ENCODE data around the gene CCL17. TPM values are rescaled to one million over a fixed set of nuclear protein-coding genes. Genes with fewer than 3 reads are reported as not detected.

Gene CCL17
- total and polyA plus RNA-seq, 10 of the 15 experiments (the other 5 are each of a cell fraction or from before 2014, with no cell fraction given): 1.2 to 84.9 (median 34.2) TPM

GRCh38 chr16:57413301-57413730, 8.7 kb downstream of the CCL17 start (continued):
- no peak for TF ChIP-seq E4F1 (IDR thresholded peaks at IDR 0.05; ENCODE audit: borderline replicate concordance, partially characterized antibody)
- peak; percentile 43; the same call in 1 of the 3 replicates for TF ChIP-seq POU2F2 (IDR thresholded peaks at IDR 0.05; ENCODE audit: borderline replicate concordance, low read depth, low read length)
- TF ChIP-seq NR2C1 (IDR thresholded peaks at IDR 0.05): no peak
- no peak for TF ChIP-seq TCF7 (IDR thresholded peaks at IDR 0.05; ENCODE audit: borderline replicate concordance)
- TF ChIP-seq ZZZ3 (IDR thresholded peaks at IDR 0.05; ENCODE audit: control insufficient read depth, insufficient read length, low read depth): no peak
- no peak for TF ChIP-seq HSF1 (IDR thresholded peaks at IDR 0.05; ENCODE audit: low read depth, low read length)
- peak; percentile 48 for TF ChIP-seq IRF4 (IDR thresholded peaks at IDR 0.05; ENCODE audit: low read depth, low read length)
- TF ChIP-seq BCL11A (IDR thresholded peaks at IDR 0.05; ENCODE audit: low read depth, low read length): no peak
- no peak for TF ChIP-seq FOS (IDR thresholded peaks at IDR 0.05; ENCODE audit: borderline replicate concordance, extremely low read depth, insufficient read length)
- peak; percentile 95 for TF ChIP-seq PAX5 (IDR thresholded peaks at IDR 0.05; ENCODE audit: borderline replicate concordance, low read depth, low read length)
- TF ChIP-seq FOXK2 (IDR thresholded peaks at IDR 0.05): no peak
- TF ChIP-seq STAT1 (conservative IDR thresholded peaks at IDR 0.05): no peak
- TF ChIP-seq ATF7 (IDR thresholded peaks at IDR 0.05; ENCODE audit: low read depth): 0 out of 2 replicates have a peak, but pooled peaks have one; percentile 12
- TF ChIP-seq SIN3A (IDR thresholded peaks at IDR 0.05; ENCODE audit: low read depth, low read length): no peak
- TF ChIP-seq ZBTB4 (CRISPR knock-in tag; IDR thresholded peaks at IDR 0.05): no peak
- no peak for TF ChIP-seq REST (IDR thresholded peaks at IDR 0.05; ENCODE audit: low read depth, low read length)
- TF ChIP-seq IKZF2 (IDR thresholded peaks at IDR 0.05): peak; percentile 63 to 76; a peak in 3 of 4 replicates
- no peak for TF ChIP-seq ZBTB33 (IDR thresholded peaks at IDR 0.05)
- no peak for TF ChIP-seq WRNIP1 (IDR thresholded peaks at IDR 0.05; ENCODE audit: borderline replicate concordance, low read depth, low read length)
